ENCODE measurements around the gene DLGAP4. TPM values are rescaled to one million over a fixed set of nuclear protein-coding genes. Genes with fewer than 3 reads are reported as not detected.

DLGAP4 gene
- total and polyA plus RNA-seq, 9 of the 15 experiments (the other 6 are each of a cell fraction or from before 2014, with no cell fraction given), result 0.31 to 34.1 (median 4.5) TPM

DNA sequence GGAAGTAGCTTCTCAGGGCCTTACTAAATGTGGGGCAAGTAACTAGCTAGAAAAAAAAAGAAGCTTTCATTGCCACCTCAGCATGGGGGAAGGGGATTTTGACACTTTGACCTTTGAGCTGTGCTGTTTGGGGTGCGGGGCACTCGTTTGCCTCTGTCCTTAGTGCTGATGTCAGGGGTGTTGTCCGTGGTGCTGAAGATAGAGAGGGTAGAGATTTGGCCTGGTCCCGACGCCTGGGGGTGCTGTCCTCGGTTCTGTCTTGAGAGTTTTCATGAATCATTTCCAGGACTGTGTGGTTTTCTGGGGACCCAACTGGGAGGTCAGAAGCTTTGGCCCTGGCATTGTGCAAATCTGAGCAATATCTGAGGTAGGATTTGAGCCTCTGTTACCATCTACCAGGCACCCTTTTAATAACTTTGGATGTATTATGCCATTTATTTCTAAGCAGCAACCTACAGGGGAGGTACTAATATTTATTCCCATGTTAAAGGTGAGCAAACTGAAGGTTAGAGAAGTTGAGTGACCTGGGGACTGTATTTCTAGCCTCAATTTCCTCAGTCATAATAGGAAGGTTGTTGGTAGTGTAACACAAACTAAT is 78.0 kb downstream of the DLGAP4 start (continued):
- TF ChIP-seq, protein P1, sequence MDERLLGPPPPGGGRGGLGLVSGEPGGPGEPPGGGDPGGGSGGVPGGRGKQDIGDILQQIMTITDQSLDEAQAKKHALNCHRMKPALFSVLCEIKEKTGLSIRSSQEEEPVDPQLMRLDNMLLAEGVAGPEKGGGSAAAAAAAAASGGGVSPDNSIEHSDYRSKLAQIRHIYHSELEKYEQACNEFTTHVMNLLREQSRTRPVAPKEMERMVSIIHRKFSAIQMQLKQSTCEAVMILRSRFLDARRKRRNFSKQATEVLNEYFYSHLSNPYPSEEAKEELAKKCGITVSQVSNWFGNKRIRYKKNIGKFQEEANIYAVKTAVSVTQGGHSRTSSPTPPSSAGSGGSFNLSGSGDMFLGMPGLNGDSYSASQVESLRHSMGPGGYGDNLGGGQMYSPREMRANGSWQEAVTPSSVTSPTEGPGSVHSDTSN (CRISPR knock-in tag; IDR thresholded peaks at IDR 0.05; ENCODE audit: low read depth), result peak; percentile 84
- TF ChIP-seq, protein P1 (tag; conservative IDR thresholded peaks at IDR 0.05; ENCODE audit: low read depth), result peak; percentile 60
- TF ChIP-seq ZC3H4 (CRISPR knock-in tag; IDR thresholded peaks at IDR 0.05; ENCODE audit: borderline replicate concordance), result no peak
- TF ChIP-seq NCOA1 (IDR thresholded peaks at IDR 0.05; ENCODE audit: low read depth), result peak; percentile 100
- peak; percentile 99 for TF ChIP-seq PRMT5 (CRISPR knock-in tag; IDR thresholded peaks at IDR 0.05)
- TF ChIP-seq, protein P2, sequence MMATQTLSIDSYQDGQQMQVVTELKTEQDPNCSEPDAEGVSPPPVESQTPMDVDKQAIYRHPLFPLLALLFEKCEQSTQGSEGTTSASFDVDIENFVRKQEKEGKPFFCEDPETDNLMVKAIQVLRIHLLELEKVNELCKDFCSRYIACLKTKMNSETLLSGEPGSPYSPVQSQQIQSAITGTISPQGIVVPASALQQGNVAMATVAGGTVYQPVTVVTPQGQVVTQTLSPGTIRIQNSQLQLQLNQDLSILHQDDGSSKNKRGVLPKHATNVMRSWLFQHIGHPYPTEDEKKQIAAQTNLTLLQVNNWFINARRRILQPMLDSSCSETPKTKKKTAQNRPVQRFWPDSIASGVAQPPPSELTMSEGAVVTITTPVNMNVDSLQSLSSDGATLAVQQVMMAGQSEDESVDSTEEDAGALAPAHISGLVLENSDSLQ (IDR thresholded peaks at IDR 0.05), result no peak
- TF ChIP-seq ZNF695 (CRISPR knock-in tag; IDR thresholded peaks at IDR 0.05), result no peak
- TF ChIP-seq SAFB2 (IDR thresholded peaks at IDR 0.05; ENCODE audit: borderline replicate concordance, low read depth, low read length, severe bottlenecking), result no peak
- no peak for TF ChIP-seq NFIC (IDR thresholded peaks at IDR 0.05)
- TF ChIP-seq TCF7 (IDR thresholded peaks at IDR 0.05; ENCODE audit: borderline replicate concordance), result no peak
- TF ChIP-seq HSF4 (CRISPR knock-in tag; IDR thresholded peaks at IDR 0.05; ENCODE audit: borderline replicate concordance), result peak; percentile 75; the same call in 1 of the 2 replicates
- TF ChIP-seq XRCC4 (IDR thresholded peaks at IDR 0.05; ENCODE audit: extremely low read depth, insufficient read depth, insufficient read length), result no peak
- TF ChIP-seq TBL1XR1 (IDR thresholded peaks at IDR 0.05; ENCODE audit: low read length in 2 of 2), result no peak; a peak in 1 of 4 replicates
- TF ChIP-seq, protein P3, sequence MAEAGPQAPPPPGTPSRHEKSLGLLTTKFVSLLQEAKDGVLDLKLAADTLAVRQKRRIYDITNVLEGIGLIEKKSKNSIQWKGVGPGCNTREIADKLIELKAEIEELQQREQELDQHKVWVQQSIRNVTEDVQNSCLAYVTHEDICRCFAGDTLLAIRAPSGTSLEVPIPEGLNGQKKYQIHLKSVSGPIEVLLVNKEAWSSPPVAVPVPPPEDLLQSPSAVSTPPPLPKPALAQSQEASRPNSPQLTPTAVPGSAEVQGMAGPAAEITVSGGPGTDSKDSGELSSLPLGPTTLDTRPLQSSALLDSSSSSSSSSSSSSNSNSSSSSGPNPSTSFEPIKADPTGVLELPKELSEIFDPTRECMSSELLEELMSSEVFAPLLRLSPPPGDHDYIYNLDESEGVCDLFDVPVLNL (CRISPR knock-in tag; IDR thresholded peaks at IDR 0.05; ENCODE audit: low read depth), result peak; percentile 94
- TF ChIP-seq, protein P4, sequence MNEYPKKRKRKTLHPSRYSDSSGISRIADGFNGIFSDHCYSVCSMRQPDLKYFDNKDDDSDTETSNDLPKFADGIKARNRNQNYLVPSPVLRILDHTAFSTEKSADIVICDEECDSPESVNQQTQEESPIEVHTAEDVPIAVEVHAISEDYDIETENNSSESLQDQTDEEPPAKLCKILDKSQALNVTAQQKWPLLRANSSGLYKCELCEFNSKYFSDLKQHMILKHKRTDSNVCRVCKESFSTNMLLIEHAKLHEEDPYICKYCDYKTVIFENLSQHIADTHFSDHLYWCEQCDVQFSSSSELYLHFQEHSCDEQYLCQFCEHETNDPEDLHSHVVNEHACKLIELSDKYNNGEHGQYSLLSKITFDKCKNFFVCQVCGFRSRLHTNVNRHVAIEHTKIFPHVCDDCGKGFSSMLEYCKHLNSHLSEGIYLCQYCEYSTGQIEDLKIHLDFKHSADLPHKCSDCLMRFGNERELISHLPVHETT (CRISPR knock-in tag; conservative IDR thresholded peaks at IDR 0.05 in 1 of 2, IDR thresholded peaks at IDR 0.05 in 1 of 2), result peak; percentile 80 to 99
- TF ChIP-seq RHOXF2B (CRISPR knock-in tag; conservative IDR thresholded peaks at IDR 0.05), result no peak
- no peak for TF ChIP-seq ETS2 (tag; IDR thresholded peaks at IDR 0.05; ENCODE audit: borderline replicate concordance, poor library complexity, severe bottlenecking)
- TF ChIP-seq, protein P5, sequence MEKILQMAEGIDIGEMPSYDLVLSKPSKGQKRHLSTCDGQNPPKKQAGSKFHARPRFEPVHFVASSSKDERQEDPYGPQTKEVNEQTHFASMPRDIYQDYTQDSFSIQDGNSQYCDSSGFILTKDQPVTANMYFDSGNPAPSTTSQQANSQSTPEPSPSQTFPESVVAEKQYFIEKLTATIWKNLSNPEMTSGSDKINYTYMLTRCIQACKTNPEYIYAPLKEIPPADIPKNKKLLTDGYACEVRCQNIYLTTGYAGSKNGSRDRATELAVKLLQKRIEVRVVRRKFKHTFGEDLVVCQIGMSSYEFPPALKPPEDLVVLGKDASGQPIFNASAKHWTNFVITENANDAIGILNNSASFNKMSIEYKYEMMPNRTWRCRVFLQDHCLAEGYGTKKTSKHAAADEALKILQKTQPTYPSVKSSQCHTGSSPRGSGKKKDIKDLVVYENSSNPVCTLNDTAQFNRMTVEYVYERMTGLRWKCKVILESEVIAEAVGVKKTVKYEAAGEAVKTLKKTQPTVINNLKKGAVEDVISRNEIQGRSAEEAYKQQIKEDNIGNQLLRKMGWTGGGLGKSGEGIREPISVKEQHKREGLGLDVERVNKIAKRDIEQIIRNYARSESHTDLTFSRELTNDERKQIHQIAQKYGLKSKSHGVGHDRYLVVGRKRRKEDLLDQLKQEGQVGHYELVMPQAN (IDR thresholded peaks at IDR 0.05; ENCODE audit: borderline replicate concordance), result peak; percentile 88
- peak; percentile 25; the same call in 1 of the 2 replicates for TF ChIP-seq ATF7 (IDR thresholded peaks at IDR 0.05)
- TF ChIP-seq NUFIP1 (IDR thresholded peaks at IDR 0.05; ENCODE audit: partially characterized antibody), result no peak

Data from K562 (cell line).